VCaP (cell line): ENCODE data around the gene FAM163B.

ENCODE experiments used
- H3K27ac ChIP-seq: fragments of 450-650 bp; 2 replicates; pipeline ENCODE4 v1.5.1; 2017
- CTCF ChIP-seq: fragments of 450-650 bp; conservative IDR thresholded peaks from 2 replicates; pipeline ENCODE4 v1.5.1; 2017; ENCODE audit warnings: mild to moderate bottlenecking, moderate library complexity

FAM163B gene

DNA sequence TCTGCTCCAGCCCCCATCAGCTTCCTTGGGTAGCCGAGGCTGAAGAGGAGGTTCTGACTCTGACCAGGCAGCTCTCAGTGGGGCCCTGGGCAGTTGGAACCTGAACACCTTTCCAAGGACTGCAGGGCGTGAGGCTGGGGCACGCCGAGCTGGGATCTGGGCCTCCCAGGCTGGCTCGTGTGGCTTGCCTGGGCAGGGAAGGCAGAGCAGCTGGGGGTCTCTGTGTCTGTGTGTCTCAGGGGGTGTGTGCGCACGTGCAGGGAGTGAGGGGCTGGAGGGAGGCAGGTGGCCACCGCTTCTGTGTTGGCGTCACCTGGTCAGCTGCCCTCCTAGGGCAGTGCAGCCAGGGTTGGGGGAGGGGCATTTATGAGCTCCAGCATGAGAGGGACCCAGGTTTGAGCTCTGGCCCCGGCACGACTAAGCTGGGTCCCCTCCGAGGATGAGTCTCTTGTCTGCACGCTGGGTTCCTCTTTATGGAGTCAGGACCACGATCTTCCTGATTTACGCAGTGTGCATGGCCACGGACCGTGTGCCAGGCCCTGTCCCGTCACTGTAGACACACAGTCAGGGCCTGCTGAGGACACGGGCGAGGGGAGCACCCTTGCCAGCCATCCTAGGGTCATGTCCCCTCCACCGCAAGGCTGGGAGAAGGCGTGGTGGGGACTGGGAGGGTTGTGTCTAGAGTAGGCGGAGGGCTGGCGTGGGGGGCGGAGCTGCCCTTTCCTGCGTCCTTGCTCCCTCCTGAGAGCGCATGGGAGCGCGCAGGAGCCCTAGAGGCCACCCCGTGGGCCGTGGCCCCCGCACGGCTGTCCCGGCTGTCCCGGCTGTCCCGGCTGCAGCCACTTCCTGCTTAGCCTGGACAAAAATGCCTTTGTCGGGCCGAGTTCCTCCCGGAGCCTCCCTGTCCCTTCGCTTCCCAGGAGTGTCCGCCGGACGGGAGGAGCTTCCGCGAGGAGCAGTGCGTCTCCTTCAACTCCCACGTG lies 70.0 kb downstream of the FAM163B start:
- no peak for TF ChIP-seq CTCF
- H3K27ac ChIP-seq, result peak overlapping the region; percentile 20; the same call in 1 of the 2 replicates

DNA sequence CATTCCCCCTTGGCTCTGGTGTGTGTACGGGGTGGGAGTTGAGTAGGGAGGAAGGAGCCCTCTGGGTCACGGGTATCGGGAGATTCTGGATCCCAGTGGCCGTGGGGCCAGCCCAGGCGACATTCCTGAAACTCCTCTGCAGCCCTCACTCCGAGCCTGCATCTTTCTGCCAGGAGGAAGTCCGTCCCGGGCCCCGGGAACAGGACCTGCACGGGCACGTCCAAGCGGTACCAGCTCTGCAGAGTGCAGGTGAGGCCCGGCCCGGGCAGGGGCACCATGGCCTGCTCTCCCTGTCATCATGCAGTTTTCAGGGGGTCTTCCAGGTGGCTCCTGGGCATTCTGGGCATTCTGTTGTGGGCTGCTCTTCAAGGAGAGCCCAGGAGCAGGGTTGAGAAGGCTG lies 71.0 kb downstream of the FAM163B start:
- H3K27ac ChIP-seq, result no peak overlapping the region
- TF ChIP-seq CTCF, result no peak

- no peak for TF ChIP-seq CTCF
Observed at GRCh38 chr9:133537257-133537656, 71.9 kb downstream of the FAM163B start.

GRCh38 chr9:133536536-133536935 lies 72.7 kb downstream of the FAM163B start:
- TF ChIP-seq CTCF, result no peak
- H3K27ac ChIP-seq, result no peak overlapping the region

More at GRCh38 chr9:133537257-133537656, 71.9 kb downstream of the FAM163B start:
- H3K27ac ChIP-seq, result no peak overlapping the region

DNA sequence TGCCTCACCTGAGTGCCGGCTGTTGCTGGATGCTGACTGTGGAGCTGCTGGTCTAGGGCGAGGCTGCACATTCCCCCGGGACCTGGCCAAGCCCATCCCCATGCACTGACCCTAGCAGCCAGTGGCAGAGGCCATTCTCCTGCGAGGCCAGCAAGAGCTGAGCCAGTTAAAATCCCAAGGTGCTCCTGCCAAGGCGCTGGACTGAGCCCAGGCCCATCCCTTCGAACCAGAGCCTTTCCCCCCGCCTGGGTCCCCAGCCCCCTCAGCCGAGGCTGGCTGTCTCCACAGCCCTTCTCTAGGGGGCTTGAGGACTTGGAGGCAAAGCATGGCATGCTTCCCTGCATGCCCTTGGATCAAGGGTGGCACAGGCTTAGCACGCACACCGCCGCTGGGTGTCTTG lies 73.1 kb downstream of the FAM163B start:
- no peak for TF ChIP-seq CTCF
- H3K27ac ChIP-seq, result no peak overlapping the region

- no peak for TF ChIP-seq CTCF
- H3K27ac ChIP-seq, result no peak overlapping the region; the same call in 1 of the 2 replicates
Observed at GRCh38 chr9:133535306-133535877, 73.8 kb downstream of the FAM163B start.

DNA sequence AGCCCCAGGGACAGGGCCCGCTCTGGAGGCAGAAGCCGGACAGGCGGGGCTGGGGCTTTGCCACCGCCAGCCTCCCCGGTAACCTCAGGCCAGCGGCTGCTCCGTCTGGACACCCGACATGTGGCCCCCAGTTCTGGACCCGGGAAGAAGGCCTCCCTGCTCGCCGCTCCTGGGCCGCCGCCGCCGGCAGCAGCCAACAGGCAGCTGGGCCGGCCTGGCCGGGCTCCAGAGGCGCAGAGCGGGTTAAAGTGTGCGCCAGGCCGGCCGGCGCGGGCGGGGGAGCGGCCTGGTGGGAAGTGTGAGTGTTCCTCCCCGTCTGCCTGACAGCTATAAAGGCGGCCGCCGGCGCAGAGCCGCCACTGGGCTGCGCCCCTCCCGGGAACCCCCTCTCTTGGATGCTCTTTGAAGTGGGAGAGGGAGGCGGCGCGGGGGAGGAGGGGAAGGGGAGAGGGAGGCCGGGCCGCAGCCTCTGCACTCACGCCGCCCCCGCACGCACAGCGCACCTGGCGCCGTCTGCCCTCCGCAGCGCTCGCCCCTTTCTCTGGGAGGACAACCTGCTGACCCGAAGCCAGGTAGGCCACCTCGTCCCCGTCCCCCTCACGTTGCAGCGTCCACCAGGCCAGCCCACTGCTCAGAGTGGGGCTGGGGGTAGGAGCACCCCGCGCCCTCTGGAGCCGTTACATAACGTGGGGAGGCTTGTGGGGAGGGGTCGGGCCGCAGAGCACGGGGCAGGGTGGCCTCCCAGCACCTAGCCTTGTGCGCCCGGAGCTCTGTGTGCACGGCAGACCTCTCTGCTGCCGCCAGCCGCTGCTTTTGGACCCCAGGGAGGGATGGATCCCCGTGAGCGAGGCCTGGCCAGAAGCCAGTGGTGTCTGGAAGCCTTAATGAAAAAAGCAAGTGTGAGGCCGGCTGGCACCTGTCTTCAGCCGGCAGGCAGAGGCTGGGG lies 74.6 kb downstream of the FAM163B start, which contains the start of gene ADAMTSL2:
Gene ADAMTSL2, plus strand, starts transcription at position 359 of the 946 bp plus-strand sequence. CDS start 2,009 bp downstream, outside the sequence.
- H3K27ac ChIP-seq, result peak within 1 kb of the TSS; percentile 55; the same call in 1 of the 2 replicates
- no peak for TF ChIP-seq CTCF
